ENCODE data around the gene NLRC3.

The NLRC3 gene

GRCh38 chr16:3623642-3624041 lies 46.4 kb upstream of the NLRC3 start:
- no peaks in the 10 kb centered on the region for H4K20me1 ChIP-seq (ENCODE audit: low read depth, low read length)
- H3K27ac ChIP-seq (ENCODE audit: low read depth, low read length) = peak overlapping the region; percentile 99
- no peaks in the 10 kb centered on the region for H3K27me3 ChIP-seq (ENCODE audit: low read length)
- H2AFZ ChIP-seq (ENCODE audit: low read depth, low read length, severe bottlenecking) = no peak overlapping the region
- peak overlapping the region; percentile 44 for H3K4me3 ChIP-seq (ENCODE audit: insufficient read depth, low read length, poor library complexity, severe bottlenecking)
- peak overlapping the region; percentile 66 for H3K9ac ChIP-seq (ENCODE audit: low read length)
- TF ChIP-seq EZH2phosphoT487 (conservative IDR thresholded peaks at IDR 0.05; ENCODE audit: low read length) = no peak
- TF ChIP-seq CTCF (IDR thresholded peaks at IDR 0.05; ENCODE audit: insufficient read depth, low read length, poor library complexity, severe bottlenecking) = no peak
- H3F3A ChIP-seq (ENCODE audit: insufficient read depth) = peaks cover 94% of the 10 kb centered on the region
- peak overlapping the region; percentile 96 for H3K4me2 ChIP-seq (ENCODE audit: low read depth, low read length, poor library complexity, severe bottlenecking)
- peaks cover 58% of the 10 kb centered on the region for H3K79me2 ChIP-seq (ENCODE audit: insufficient read depth, low read length)
- no peaks in the 10 kb centered on the region for H3K9me2 ChIP-seq (replicated peaks; ENCODE audit: insufficient read depth, low read length)
- no peaks in the 10 kb centered on the region for H3K9me3 ChIP-seq (ENCODE audit: insufficient read depth, low read length)
- H3K36me3 ChIP-seq (ENCODE audit: low read length) = no peaks in the 10 kb centered on the region

- Histone ChIP-seq H3K79me2 (ENCODE audit: insufficient read depth, low read length) (peaks cover 81% of the 10 kb centered on the region), H3K27ac (ENCODE audit: low read depth, low read length) (peak overlapping the region; percentile 99), H3K4me2 (ENCODE audit: low read depth, low read length, poor library complexity, severe bottlenecking) (peak overlapping the region; percentile 96), H3K4me3 (ENCODE audit: insufficient read depth, low read length, poor library complexity, severe bottlenecking) (peak overlapping the region; percentile 14), H3K27me3 (ENCODE audit: low read length) (no peaks in the 10 kb centered on the region), H2AFZ (ENCODE audit: low read depth, low read length, severe bottlenecking) (no peak overlapping the region), H4K20me1 (ENCODE audit: low read depth, low read length) (no peaks in the 10 kb centered on the region), H3K9me2 (replicated peaks; ENCODE audit: insufficient read depth, low read length) (no peaks in the 10 kb centered on the region), H3F3A (ENCODE audit: insufficient read depth) (peaks cover 94% of the 10 kb centered on the region), H3K36me3 (ENCODE audit: low read length) (peaks cover 12% of the 10 kb centered on the region), H3K9ac (ENCODE audit: low read length) (peak overlapping the region; percentile 66), H3K9me3 (ENCODE audit: insufficient read depth, low read length) (no peaks in the 10 kb centered on the region)
- TF ChIP-seq EZH2phosphoT487 (conservative IDR thresholded peaks at IDR 0.05; ENCODE audit: low read length) = no peak
- TF ChIP-seq CTCF (IDR thresholded peaks at IDR 0.05; ENCODE audit: insufficient read depth, low read length, poor library complexity, severe bottlenecking) = no peak
Observed at GRCh38 chr16:3618769-3619141, 41.6 kb upstream of the NLRC3 start.

GRCh38 chr16:3612510-3613466 lies 35.6 kb upstream of the NLRC3 start:
- peaks cover 16% of the 10 kb centered on the region for H3K36me3 ChIP-seq (ENCODE audit: low read length)
- H3F3A ChIP-seq (ENCODE audit: insufficient read depth) = peaks cover 66% of the 10 kb centered on the region
- H4K20me1 ChIP-seq (ENCODE audit: low read depth, low read length) = no peaks in the 10 kb centered on the region
- H3K27me3 ChIP-seq (ENCODE audit: low read length) = no peaks in the 10 kb centered on the region
- H3K27ac ChIP-seq (ENCODE audit: low read depth, low read length) = peak overlapping the region; percentile 99
- peak overlapping the region; percentile 93 for H3K4me3 ChIP-seq (ENCODE audit: insufficient read depth, low read length, poor library complexity, severe bottlenecking)
- H2AFZ ChIP-seq (ENCODE audit: low read depth, low read length, severe bottlenecking) = no peak overlapping the region
- H3K9me3 ChIP-seq (ENCODE audit: insufficient read depth, low read length) = no peaks in the 10 kb centered on the region
- TF ChIP-seq CTCF (IDR thresholded peaks at IDR 0.05; ENCODE audit: insufficient read depth, low read length, poor library complexity, severe bottlenecking) (no peak), EZH2phosphoT487 (conservative IDR thresholded peaks at IDR 0.05; ENCODE audit: low read length) (no peak)
- no peaks in the 10 kb centered on the region for H3K9me2 ChIP-seq (replicated peaks; ENCODE audit: insufficient read depth, low read length)
- peak overlapping the region; percentile 68 for H3K4me2 ChIP-seq (ENCODE audit: low read depth, low read length, poor library complexity, severe bottlenecking)
- peak overlapping the region; percentile 100 for H3K9ac ChIP-seq (ENCODE audit: low read length)
- peaks cover 92% of the 10 kb centered on the region for H3K79me2 ChIP-seq (ENCODE audit: insufficient read depth, low read length)
